Neural progenitor cell (in vitro differentiated cells): Measurements from ENCODE around the gene PDE7B. TPM values are rescaled to one million over a fixed set of nuclear protein-coding genes. Genes with fewer than 3 reads are reported as not detected.

Source experiments
- DNase-seq: peaks from one replicate; pipeline ENCODE4 v3.0.0-alpha.2; 2016; ENCODE audit warnings: low spot score
- H2AFZ ChIP-seq: fragments of 200-600 bp; sonication (generic); replicated peaks from 2 replicates; pipeline ENCODE4 v1.6.1; 2016; ENCODE audit warnings: antibody characterized with exemption
- H3F3A ChIP-seq: fragments of 200-600 bp; sonication (generic); 2 replicates; pipeline ENCODE4 v1.6.1; 2016; ENCODE audit warnings: antibody characterized with exemption, low read depth
- H3K27ac ChIP-seq: fragments of 200-600 bp; sonication (generic); 2 replicates; pipeline ENCODE4 v1.5.1; 2016; ENCODE audit warnings: mild to moderate bottlenecking
- H3K27me3 ChIP-seq: fragments of 200-600 bp; sonication (generic); 2 replicates; pipeline ENCODE4 v1.6.1; 2016; ENCODE audit warnings: mild to moderate bottlenecking, moderate library complexity
- H3K36me3 ChIP-seq: fragments of 200-600 bp; sonication (generic); 2 replicates; pipeline ENCODE4 v1.5.1; 2016
- H3K4me1 ChIP-seq: fragments of 200-600 bp; sonication (generic); 2 replicates; pipeline ENCODE4 v1.6.1; 2016; ENCODE audit warnings: mixed run types
- H3K4me2 ChIP-seq: fragments of 200-600 bp; sonication (generic); 2 replicates; pipeline ENCODE4 v1.6.1; 2016
- H3K4me3 ChIP-seq: fragments of 200-600 bp; sonication (generic); 2 replicates; pipeline ENCODE4 v1.5.1; 2016
- H3K79me2 ChIP-seq: fragments of 200-600 bp; sonication (generic); 2 replicates; pipeline ENCODE4 v1.6.1; 2016; ENCODE audit warnings: low read depth
- H3K9ac ChIP-seq: fragments of 200-600 bp; sonication (generic); 2 replicates; pipeline ENCODE4 v1.6.1; 2016
- H3K9me3 ChIP-seq: fragments of 200-600 bp; sonication (generic); 2 replicates; pipeline ENCODE4 v1.5.1; 2016; ENCODE audit warnings: low read depth
- H4K20me1 ChIP-seq: fragments of 200-600 bp; sonication (generic); 2 replicates; pipeline ENCODE4 v1.6.1; 2016; ENCODE audit warnings: low read depth
- H3K27ac Mint-ChIP-seq: 3 replicates; pipeline ENCODE4 v1.8.0; 2021; ENCODE audit warnings: mixed read lengths
- H3K27me3 Mint-ChIP-seq: 2 replicates; pipeline ENCODE4 v1.8.0; 2022; ENCODE audit warnings: low read depth, mild to moderate bottlenecking, inconsistent platforms, moderate library complexity, mixed read lengths; ENCODE audit not compliant: insufficient read depth
- H3K36me3 Mint-ChIP-seq: 3 replicates; pipeline ENCODE4 v1.8.0; 2021; ENCODE audit warnings: mixed read lengths
- H3K4me1 Mint-ChIP-seq: 3 replicates; pipeline ENCODE4 v1.8.0; 2021; ENCODE audit warnings: mixed read lengths
- H3K4me3 Mint-ChIP-seq: 3 replicates; pipeline ENCODE4 v1.8.0; 2021; ENCODE audit warnings: mild to moderate bottlenecking, moderate library complexity, mixed read lengths
- H3K9me3 Mint-ChIP-seq: 3 replicates; pipeline ENCODE4 v1.8.0; 2020; ENCODE audit warnings: mixed read lengths
- CTCF ChIP-seq: fragments of 200-600 bp; sonication (generic); IDR thresholded peaks from 2 replicates; pipeline ENCODE4 v1.5.1; 2017; ENCODE audit warnings: antibody characterized with exemption, mild to moderate bottlenecking
- EZH2 ChIP-seq: fragments of 200-600 bp; sonication (generic); IDR thresholded peaks from 2 replicates; pipeline ENCODE4 v1.6.1; 2017; ENCODE audit warnings: antibody characterized with exemption, mild to moderate bottlenecking, moderate library complexity
- EZH2phosphoT487 ChIP-seq: fragments of 200-600 bp; sonication (generic); IDR thresholded peaks from 2 replicates; pipeline ENCODE4 v1.6.1; 2017; ENCODE audit warnings: antibody characterized with exemption
- total RNA-seq: library from RNA; depleted of rRNA; stranded (reverse); fragments of >200 nt; gene quantifications from 2 replicates; pipeline ENCODE4 v1.2.3, GENCODE V29; 2015; ENCODE audit warnings: low replicate concordance

PDE7B gene
- total RNA-seq, 1 donor from 2014 or later = 0.04 TPM

DNA sequence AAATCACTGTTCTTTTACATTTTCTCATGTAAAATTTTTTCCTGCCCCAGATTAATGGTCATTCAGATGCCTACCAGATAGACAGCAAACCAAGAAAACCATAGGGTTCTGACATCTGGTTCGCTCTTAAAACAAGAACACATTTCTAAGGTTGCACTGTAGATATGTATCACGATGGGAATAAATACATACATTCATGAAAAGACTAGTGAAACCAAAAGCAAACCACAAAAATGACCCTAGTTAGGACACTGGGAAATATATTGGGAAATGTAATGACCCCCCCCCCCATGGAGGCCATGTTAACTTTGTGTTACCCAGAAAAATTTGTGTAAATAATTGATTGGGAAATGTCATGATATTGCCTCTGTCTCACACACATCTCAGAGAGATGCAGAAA lies 361.1 kb downstream of the PDE7B start:
- no peak overlapping the region for H3K9ac ChIP-seq
- H3K9me3 Mint-ChIP-seq = no peaks in the 10 kb centered on the region
- no peaks in the 10 kb centered on the region for H3K27me3 ChIP-seq
- H3K4me2 ChIP-seq = no peak overlapping the region
- H3K27ac ChIP-seq = no peak overlapping the region
- H4K20me1 ChIP-seq = no peaks in the 10 kb centered on the region
- H3K27ac Mint-ChIP-seq = no peak overlapping the region
- no peaks in the 10 kb centered on the region for H3K9me3 ChIP-seq
- H3K79me2 ChIP-seq = no peaks in the 10 kb centered on the region
- no peak overlapping the region for H3K4me3 ChIP-seq
- TF ChIP-seq CTCF (no peak), EZH2phosphoT487 (no peak), EZH2 (no peak)
- H3K4me3 Mint-ChIP-seq = no peak overlapping the region
- no peaks in the 10 kb centered on the region for H3K36me3 ChIP-seq
- no peak overlapping the region for H2AFZ ChIP-seq
- H3K4me1 ChIP-seq = no peaks in the 10 kb centered on the region
- H3K36me3 Mint-ChIP-seq = no peaks in the 10 kb centered on the region
- H3K27me3 Mint-ChIP-seq = no peaks in the 10 kb centered on the region
- no peaks in the 10 kb centered on the region for H3F3A ChIP-seq
- no peaks in the 10 kb centered on the region for H3K4me1 Mint-ChIP-seq
- no peak for DNase-seq

DNA sequence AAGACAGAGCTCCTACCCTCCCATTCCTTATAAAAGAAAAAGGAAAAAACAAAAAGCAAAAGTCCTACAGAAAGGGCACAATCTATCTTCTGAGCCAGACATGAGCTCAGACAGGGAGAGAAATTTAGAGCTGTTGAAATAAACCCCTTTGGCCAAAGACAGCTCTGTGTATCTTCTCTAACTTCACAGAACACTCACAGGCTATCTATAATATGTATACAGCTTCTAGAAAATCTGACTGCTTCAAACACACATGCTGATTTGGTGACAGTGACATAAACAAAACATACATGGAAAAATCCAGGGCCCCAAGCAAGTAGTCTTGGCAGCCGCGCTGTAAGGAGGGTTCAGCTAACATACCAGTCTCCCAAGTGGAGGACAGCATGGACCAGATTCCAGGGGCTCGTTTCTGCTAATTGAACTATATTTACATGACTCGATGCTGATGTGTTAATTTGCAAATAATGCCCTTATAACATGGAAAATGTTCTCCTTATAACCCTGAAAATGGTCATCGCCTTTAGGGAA lies 361.6 kb downstream of the PDE7B start:
- Histone ChIP-seq H2AFZ (no peak overlapping the region), H3K79me2 (no peaks in the 10 kb centered on the region), H3K36me3 (no peaks in the 10 kb centered on the region), H3K27ac (no peak overlapping the region), H3K9ac (no peak overlapping the region), H4K20me1 (no peaks in the 10 kb centered on the region), H3K4me1 (no peaks in the 10 kb centered on the region), H3K4me2 (no peak overlapping the region), H3K9me3 (no peaks in the 10 kb centered on the region), H3F3A (no peaks in the 10 kb centered on the region), H3K4me3 (no peak overlapping the region), H3K27me3 (no peaks in the 10 kb centered on the region)
- Mint-ChIP-seq H3K9me3 (no peaks in the 10 kb centered on the region), H3K4me3 (no peak overlapping the region), H3K4me1 (no peaks in the 10 kb centered on the region), H3K27me3 (no peaks in the 10 kb centered on the region), H3K36me3 (no peaks in the 10 kb centered on the region), H3K27ac (no peak overlapping the region)
- TF ChIP-seq CTCF (no peak), EZH2phosphoT487 (no peak), EZH2 (no peak)
- DNase-seq = no peak

GRCh38 chr6:136213853-136214252 lies 362.4 kb downstream of the PDE7B start:
- Histone ChIP-seq H4K20me1 (no peaks in the 10 kb centered on the region), H3K27ac (no peak overlapping the region), H3F3A (no peaks in the 10 kb centered on the region), H2AFZ (no peak overlapping the region), H3K27me3 (no peaks in the 10 kb centered on the region), H3K9ac (no peak overlapping the region), H3K4me1 (no peaks in the 10 kb centered on the region), H3K4me2 (no peak overlapping the region), H3K79me2 (no peaks in the 10 kb centered on the region), H3K36me3 (no peaks in the 10 kb centered on the region), H3K9me3 (no peaks in the 10 kb centered on the region), H3K4me3 (no peak overlapping the region)
- Mint-ChIP-seq H3K4me3 (no peak overlapping the region), H3K27ac (no peak overlapping the region), H3K36me3 (no peaks in the 10 kb centered on the region), H3K27me3 (no peaks in the 10 kb centered on the region), H3K9me3 (no peaks in the 10 kb centered on the region), H3K4me1 (no peaks in the 10 kb centered on the region)
- DNase-seq = no peak
- TF ChIP-seq EZH2 (no peak), CTCF (no peak), EZH2phosphoT487 (no peak)
